Upper lobe of left lung (tissue), 6 donors: Measurements from ENCODE around the gene ATF6B. TPM values are rescaled to one million over a fixed set of nuclear protein-coding genes. Genes with fewer than 3 reads are reported as not detected.

Experiments used
- ATAC-seq, 2 donors: fragments of 200-7000 bp; cut with Tn5 transposase; one replicate each; pipeline ENCODE4 v1.9.1; 2022; ENCODE audit warnings: mild to moderate bottlenecking in 2 of 2, moderate library complexity in 2 of 2; ENCODE audit not compliant: low FRiP score in 2 of 2
- DNase-seq, 2 donors: peaks; one replicate each; pipeline ENCODE4 v3.0.0-alpha.2; 2019 to 2020
- H3K27ac ChIP-seq, 4 donors: fragments of 200-600 bp; sonication (generic); one replicate each; pipeline ENCODE4 v1.5.1; 2016 to 2019
- H3K27me3 ChIP-seq, 4 donors: fragments of 200-600 bp; sonication (generic); one replicate each; pipeline ENCODE4 v1.5.1; 2017 to 2019
- H3K36me3 ChIP-seq, 4 donors: fragments of 200-600 bp; sonication (generic); one replicate each; pipeline ENCODE4 v1.5.1; 2016 to 2019
- H3K4me1 ChIP-seq, 4 donors: fragments of 200-600 bp; sonication (generic); one replicate each; pipeline ENCODE4 v1.5.1; 2018 to 2019
- H3K4me3 ChIP-seq, 4 donors: fragments of 200-600 bp; sonication (generic); one replicate each; pipeline ENCODE4 v1.5.1; 2017 to 2019; ENCODE audit warnings: mild to moderate bottlenecking in 2 of 4, moderate library complexity in 1 of 4
- H3K9me3 ChIP-seq, 4 donors: fragments of 200-600 bp; sonication (generic); one replicate each; pipeline ENCODE4 v1.5.1; 2018 to 2019
- CTCF ChIP-seq, 6 experiments: fragments of 450-650 bp in 4 of 6; fragments of 200-600 bp in 2 of 6; sonication (generic) in 2 of 6; IDR thresholded peaks; one replicate each; pipeline ENCODE4 v1.5.1; 2016 to 2019; ENCODE audit warnings: antibody characterized with exemption in 6 of 6
- EP300 ChIP-seq, 4 donors: sonication (generic); formaldehyde crosslinking; IDR thresholded peaks; one replicate each; pipeline ENCODE4 v1.5.1; 2017; ENCODE audit warnings: antibody characterized with exemption in 4 of 4, control low read depth in 2 of 4
- POLR2A ChIP-seq, 4 donors: fragments of 450-650 bp; IDR thresholded peaks; one replicate each; pipeline ENCODE4 v1.5.1; 2016 to 2017; ENCODE audit warnings: antibody characterized with exemption in 4 of 4, mild to moderate bottlenecking in 2 of 4
- POLR2AphosphoS5 ChIP-seq, 2 donors: sonication (generic); formaldehyde crosslinking; IDR thresholded peaks; one replicate each; pipeline ENCODE4 v1.5.1; 2017; ENCODE audit warnings: antibody characterized with exemption in 2 of 2
- WGBS, 2 donors: methylation state at CpG; one replicate each; pipeline ENCODE4 v1.1.5; 2017 to 2018; 5-methylcytosine and 5-hydroxymethylcytosine counted together
- total RNA-seq, 6 donors: library from RNA; depleted of rRNA in 4 of 6; stranded (reverse); fragments of >200 nt in 4 of 6; gene quantifications; one replicate each; pipeline versions ENCODE4 v1.1.0 to v1.2.1, GENCODE V29; 2016 to 2021
- donor health status: DM: no; HTN: no; CAD: no; lungs with moderate emphysema.
- donor health status: DM: no; HTN: yes; CAD: no; lungs with severe emphysema.

The ATF6B gene
- total RNA-seq, 6 donors from 2014 or later, result 35.3 to 230 (median 95.8) TPM

- Histone ChIP-seq H3K9me3 (no peaks in the 10 kb centered on the region), H3K4me3 (no peak overlapping the region), H3K4me1 (peaks cover 6 to 12% (median 9%) of the 10 kb centered on the region in 4 donors), H3K27ac (peak overlapping the region in 3 of 4 donors; percentile 37 to 75 (median 58)), H3K36me3 (peaks cover 0 to 68% (median 16%) of the 10 kb centered on the region in 4 donors), H3K27me3 (peaks cover 0 to 4% (median 1%) of the 10 kb centered on the region in 4 donors)
- TF ChIP-seq POLR2A (IDR thresholded peaks at IDR 0.05) (no peak), POLR2AphosphoS5 (IDR thresholded peaks at IDR 0.05) (no peak), CTCF (IDR thresholded peaks at IDR 0.05) (no peak), EP300 (IDR thresholded peaks at IDR 0.05) (no peak)
- no peak for DNase-seq
- 60 to 79% methylated on average over 5 to 6 of the region's 6 CpGs for WGBS, 2 donors
- ATAC-seq, result no peak
Observed at GRCh38 chr6:32082478-32082877, 45.6 kb downstream of the ATF6B start.

- TF ChIP-seq POLR2A (IDR thresholded peaks at IDR 0.05) (no peak), EP300 (IDR thresholded peaks at IDR 0.05) (no peak), POLR2AphosphoS5 (IDR thresholded peaks at IDR 0.05) (no peak), CTCF (IDR thresholded peaks at IDR 0.05) (no peak)
- no peak overlapping the region for H3K4me3 ChIP-seq
- H3K9me3 ChIP-seq, result no peaks in the 10 kb centered on the region
- peak; percentile 20 to 76 for ATAC-seq
- peaks cover 0 to 77% (median 19%) of the 10 kb centered on the region in 4 donors for H3K36me3 ChIP-seq
- no peak for DNase-seq
- no peaks in the 10 kb centered on the region for H3K27me3 ChIP-seq
- peaks cover 0 to 3% (median under 1%) of the 10 kb centered on the region in 4 donors for H3K4me1 ChIP-seq
- H3K27ac ChIP-seq, result peak overlapping the region; percentile 35 to 75 (median 62)
- 51 to 59% methylated on average over 8 to 17 of the region's 22 CpGs for WGBS, 2 donors
Observed at GRCh38 chr6:32081168-32081990, 46.7 kb downstream of the ATF6B start.

- Histone ChIP-seq H3K4me1 (peaks cover 0 to 3% (median 0%) of the 10 kb centered on the region in 4 donors), H3K27me3 (no peaks in the 10 kb centered on the region), H3K9me3 (no peaks in the 10 kb centered on the region), H3K4me3 (no peak overlapping the region), H3K36me3 (peaks cover 0 to 72% (median 21%) of the 10 kb centered on the region in 4 donors), H3K27ac (peak overlapping the region in 1 of 4 donors; percentile 28)
- DNase-seq (no peak), ATAC-seq (no peak)
- 74 to 75% methylated on average over 5 to 7 of the region's 7 CpGs for WGBS, 2 donors
- no peak for TF ChIP-seq POLR2A (IDR thresholded peaks at IDR 0.05)
- no peak for TF ChIP-seq EP300 (IDR thresholded peaks at IDR 0.05)
Observed at GRCh38 chr6:32079566-32080290, 48.3 kb downstream of the ATF6B start.

GRCh38 chr6:32076321-32076809 is 51.7 kb downstream of the ATF6B start:
- Histone ChIP-seq H3K27ac (peak overlapping the region in 2 of 4 donors; percentile 7), H3K27me3 (no peaks in the 10 kb centered on the region), H3K4me1 (peaks cover 0 to 1% (median 0%) of the 10 kb centered on the region in 4 donors), H3K36me3 (peaks cover 0 to 86% (median 25%) of the 10 kb centered on the region in 4 donors), H3K9me3 (no peaks in the 10 kb centered on the region), H3K4me3 (no peak overlapping the region)
- DNase-seq (no peak), ATAC-seq (peak in 1 of 2 donors; percentile 65)
- TF ChIP-seq POLR2AphosphoS5 (IDR thresholded peaks at IDR 0.05), result no peak
- no peak for TF ChIP-seq CTCF (IDR thresholded peaks at IDR 0.05)
- no peak for TF ChIP-seq EP300 (IDR thresholded peaks at IDR 0.05)
- no peak for TF ChIP-seq POLR2A (IDR thresholded peaks at IDR 0.05)
- 55 to 61% methylated on average over 12 of the region's 12 CpGs for WGBS, 2 donors

GRCh38 chr6:32075781-32076180 is 52.3 kb downstream of the ATF6B start:
- ATAC-seq (no peak), DNase-seq (no peak)
- no peaks in the 10 kb centered on the region for H3K4me1 ChIP-seq
- peaks cover 0 to 86% (median 25%) of the 10 kb centered on the region in 4 donors for H3K36me3 ChIP-seq
- 79 to 85% methylated on average over 3 of the region's 3 CpGs for WGBS, 2 donors
- H3K4me3 ChIP-seq, result no peak overlapping the region
- no peaks in the 10 kb centered on the region for H3K27me3 ChIP-seq
- H3K27ac ChIP-seq, result no peak overlapping the region
- TF ChIP-seq EP300 (IDR thresholded peaks at IDR 0.05) (no peak), POLR2A (IDR thresholded peaks at IDR 0.05) (no peak), POLR2AphosphoS5 (IDR thresholded peaks at IDR 0.05) (no peak), CTCF (IDR thresholded peaks at IDR 0.05) (no peak)
- no peaks in the 10 kb centered on the region for H3K9me3 ChIP-seq
